ENCODE data around the gene KIF26A.

DNA sequence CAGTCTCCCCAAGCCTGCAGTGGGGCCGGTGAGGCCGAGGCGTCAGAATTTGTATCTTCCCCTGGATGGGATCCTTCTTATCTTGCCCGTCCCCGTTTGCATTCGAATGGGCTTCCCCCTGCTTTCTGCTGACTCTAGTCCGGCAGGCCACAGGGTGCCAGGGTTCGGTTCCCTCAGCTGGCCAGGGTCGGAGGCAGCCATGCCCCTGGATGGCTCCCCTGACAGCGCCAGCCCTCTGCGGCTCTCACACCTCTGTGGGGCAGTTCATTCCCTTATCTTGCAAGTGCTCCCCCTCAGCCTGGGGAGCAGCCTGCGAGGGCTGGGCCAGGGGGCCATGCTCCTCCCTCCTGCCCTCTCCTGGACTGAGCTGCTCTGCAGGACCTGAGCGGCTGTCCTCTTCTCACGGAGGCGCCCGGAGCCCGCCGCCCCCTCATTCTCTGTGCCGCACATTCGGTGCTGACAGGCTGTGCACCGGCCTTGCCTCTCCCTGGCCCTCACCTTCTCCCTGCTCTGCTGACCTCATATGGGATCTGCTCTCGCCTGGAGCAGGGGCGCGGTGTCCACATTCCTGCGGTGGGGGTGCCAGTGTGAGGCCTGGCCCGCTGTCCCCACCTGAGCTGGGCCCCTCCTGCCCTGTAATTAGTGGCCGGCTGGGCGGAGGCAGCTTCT is 32.8 kb downstream of the KIF26A start:
- TF ChIP-seq, protein P1, sequence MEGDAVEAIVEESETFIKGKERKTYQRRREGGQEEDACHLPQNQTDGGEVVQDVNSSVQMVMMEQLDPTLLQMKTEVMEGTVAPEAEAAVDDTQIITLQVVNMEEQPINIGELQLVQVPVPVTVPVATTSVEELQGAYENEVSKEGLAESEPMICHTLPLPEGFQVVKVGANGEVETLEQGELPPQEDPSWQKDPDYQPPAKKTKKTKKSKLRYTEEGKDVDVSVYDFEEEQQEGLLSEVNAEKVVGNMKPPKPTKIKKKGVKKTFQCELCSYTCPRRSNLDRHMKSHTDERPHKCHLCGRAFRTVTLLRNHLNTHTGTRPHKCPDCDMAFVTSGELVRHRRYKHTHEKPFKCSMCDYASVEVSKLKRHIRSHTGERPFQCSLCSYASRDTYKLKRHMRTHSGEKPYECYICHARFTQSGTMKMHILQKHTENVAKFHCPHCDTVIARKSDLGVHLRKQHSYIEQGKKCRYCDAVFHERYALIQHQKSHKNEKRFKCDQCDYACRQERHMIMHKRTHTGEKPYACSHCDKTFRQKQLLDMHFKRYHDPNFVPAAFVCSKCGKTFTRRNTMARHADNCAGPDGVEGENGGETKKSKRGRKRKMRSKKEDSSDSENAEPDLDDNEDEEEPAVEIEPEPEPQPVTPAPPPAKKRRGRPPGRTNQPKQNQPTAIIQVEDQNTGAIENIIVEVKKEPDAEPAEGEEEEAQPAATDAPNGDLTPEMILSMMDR (IDR thresholded peaks at IDR 0.05 in 8 of 11, conservative IDR thresholded peaks at IDR 0.05 in 3 of 11), result no peak
- no peak for TF ChIP-seq POLR2A (IDR thresholded peaks at IDR 0.05)
- TF ChIP-seq POLR2AphosphoS5 (IDR thresholded peaks at IDR 0.05), result no peak
